Measurements from ENCODE around the gene BSDC1.
A peak's percentile ranks its signal among the peaks of the same experiment; 100 is the strongest.
"Not testable (repeated sequence)": the region's sequence is repeated elsewhere in the genome, so short reads cannot be mapped to it uniquely, and the experiment has no call there.

BSDC1 gene

DNA sequence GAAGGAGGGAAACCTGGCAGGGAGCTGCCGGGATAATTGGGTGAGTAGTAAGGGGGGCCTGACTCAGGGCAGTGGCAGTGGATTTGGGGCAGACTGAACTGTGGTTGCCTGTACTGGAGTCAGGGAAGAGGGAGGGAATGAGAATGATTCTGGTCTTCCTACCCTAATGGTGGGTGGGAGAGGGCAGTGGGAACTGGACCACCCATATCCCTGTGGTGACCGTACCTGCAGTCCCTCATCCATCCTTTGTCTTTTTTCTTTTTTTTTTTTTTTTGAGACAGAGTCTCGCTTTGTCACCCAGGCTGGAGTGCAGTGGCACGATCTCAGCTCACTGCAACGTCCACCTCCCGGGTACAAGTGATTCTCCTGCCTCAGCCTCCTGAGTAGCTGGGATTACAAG, 38.5 kb downstream of the BSDC1 start:
- not testable (repeated sequence) for DNase-seq

DNA sequence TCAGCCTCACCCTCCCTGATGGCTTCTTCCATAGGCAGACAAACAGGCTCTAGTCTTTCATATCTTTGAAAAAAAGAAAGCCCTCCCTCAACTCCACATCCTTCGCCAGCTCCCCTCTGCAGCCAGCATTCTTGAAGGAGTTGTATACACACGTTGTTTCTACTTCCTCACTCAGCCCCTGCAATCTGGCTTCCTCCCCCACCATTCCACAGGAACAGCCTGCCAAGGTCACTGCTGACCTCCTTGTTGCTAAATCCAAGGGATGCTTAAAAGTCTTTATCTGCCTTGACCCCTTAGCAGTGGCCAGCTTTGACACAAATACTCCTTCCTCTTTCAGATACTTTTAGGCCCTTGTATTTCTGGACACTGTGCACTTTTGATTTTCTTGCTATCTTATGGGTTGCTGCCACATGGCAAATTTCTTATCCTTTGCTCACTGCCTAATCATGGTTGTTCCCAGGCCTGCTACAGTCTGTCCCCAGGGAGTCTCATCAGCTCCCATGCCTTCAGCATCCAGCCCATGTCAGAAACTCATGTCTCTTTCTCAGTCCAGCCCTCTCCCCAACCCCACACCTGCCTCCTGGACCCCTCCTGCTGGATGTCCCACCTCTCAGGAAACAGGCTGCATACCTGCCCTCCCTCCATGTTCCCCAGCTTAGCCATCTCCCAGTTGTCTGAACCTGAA, 40.2 kb downstream of the BSDC1 start:
- no peak for DNase-seq

- DNase-seq, result no peak
Measured at GRCh38 chr1:32353431-32353830, 40.8 kb downstream of the BSDC1 start.

GRCh38 chr1:32352831-32353383, 41.3 kb downstream of the BSDC1 start:
- peak; percentile 34 for DNase-seq

DNA sequence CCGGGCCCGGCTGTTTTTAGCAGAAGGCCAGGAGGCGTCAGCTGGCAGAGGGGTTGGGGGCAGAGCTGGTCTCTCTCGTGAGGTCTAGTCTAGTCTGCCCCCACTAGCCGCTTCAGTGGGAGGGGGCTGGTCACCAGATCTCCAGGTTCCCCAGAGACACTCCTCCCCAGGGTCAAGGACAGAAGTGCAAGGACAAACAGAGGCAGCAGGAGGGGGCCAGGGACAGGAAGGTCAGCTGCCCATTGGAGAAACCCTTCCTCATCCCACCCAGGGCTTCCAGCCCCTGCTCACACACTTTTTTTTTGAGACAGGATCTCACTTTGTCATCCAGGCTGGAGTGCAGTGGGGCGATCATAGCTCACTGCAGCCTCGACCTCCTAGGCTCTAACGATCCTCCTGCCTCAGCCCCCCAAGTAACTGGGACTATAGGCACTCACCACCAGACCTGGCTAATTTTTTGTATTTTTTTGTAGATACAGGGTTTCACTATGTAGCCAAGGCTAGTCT, 41.9 kb downstream of the BSDC1 start:
- DNase-seq, result no peak

DNA sequence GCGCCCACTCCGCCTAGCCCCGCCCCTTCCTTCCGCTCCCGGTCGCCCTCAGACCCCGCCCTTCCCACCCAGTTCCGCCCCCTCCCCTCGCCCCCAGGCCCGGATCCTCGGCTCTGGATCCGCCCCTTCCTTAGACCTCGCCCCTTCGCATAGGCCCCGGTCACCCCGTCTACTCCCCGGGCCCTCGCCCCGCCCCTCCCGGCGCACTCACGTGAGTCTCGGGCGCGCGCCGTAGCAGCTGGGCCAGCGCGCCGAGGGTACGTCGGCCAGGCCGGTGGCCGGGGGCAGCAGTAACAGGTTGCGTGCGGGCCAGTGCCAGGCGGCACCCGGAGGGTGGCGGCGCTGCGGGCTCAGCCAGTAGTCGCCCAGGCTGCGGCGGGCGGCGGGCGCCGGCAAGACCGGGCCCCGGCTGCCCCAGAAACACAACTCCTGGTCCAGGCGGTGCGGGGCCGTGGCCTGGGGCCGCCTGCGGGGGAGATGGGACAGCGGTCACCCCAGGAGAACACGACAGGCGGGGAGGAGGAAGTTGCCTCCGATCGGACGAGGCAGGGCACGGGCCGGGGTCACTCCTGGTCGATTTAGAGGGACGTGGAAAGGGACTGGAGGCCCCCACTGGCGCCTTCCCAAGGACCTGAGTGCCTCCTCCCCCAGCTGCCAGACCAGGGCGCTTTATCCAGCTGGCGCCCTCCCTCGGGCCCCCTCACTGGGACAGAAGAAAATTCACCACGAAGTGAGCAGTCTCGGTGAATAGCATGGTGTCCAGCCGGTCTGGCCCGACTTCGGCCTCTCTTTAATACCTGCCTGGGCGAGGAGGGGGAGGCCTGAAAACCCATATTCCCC, 42.6 kb downstream of the BSDC1 start:
- peak; percentile 99 for DNase-seq

GRCh38 chr1:32350785-32351398, 43.3 kb downstream of the BSDC1 start:
- peak; percentile 93 for DNase-seq

DNA sequence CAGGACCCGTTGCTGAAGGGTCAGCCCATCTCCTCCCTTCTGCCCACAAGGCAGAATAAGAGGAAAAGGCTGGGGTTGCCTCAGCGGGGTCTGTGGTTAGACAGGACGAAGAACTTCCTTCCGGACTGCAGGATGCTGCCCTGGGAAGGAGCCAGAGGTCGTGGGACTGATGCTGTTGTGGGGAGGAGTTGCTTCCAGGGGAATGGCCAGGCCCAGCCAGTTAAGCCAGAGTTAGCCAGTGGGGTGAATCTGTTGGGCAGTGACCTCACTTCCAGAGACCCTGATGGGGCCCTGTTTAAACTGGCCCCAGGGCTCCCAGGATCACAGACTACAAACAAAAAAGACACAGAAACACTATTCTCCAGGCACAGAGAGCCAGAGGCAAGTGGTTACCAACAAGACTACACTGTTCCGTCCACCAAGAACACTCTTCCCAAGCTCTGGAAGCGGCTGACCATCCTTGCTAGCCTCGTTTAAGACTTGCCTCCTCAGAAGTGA, 45.0 kb downstream of the BSDC1 start:
- no peak for DNase-seq

DNA sequence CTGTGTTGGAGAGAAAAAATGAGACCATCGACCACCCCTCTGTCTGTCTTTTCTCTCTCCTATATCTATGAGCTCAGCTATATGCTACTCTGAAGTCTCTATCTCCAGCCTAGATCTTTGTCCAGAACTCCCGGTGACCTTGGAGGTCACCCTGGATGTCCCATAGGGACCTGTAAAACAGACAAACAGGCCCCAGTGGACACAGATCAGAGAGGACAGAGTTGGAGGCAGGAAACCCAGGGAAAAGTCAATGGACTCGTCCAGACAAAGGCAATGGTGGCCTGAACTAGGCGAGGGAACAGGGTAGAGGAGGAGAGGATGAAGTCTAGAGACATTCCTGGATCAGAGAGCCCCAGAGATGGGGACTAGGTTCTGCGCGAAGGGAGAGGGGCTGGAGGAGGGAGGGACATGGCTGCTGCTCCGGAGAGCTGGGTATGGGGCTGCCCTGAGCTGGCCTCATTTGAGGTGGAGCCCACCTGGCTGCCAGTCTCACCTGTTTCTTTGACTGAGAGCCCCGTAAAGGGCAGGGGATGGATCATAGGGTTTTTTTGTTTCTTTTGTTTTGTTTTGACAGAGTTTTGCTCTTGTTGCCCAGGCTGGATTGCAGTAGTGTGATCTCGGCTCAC, 47.6 kb downstream of the BSDC1 start:
- no peak for DNase-seq

- DNase-seq, result no peak
Measured at GRCh38 chr1:32345289-32345827, 48.9 kb downstream of the BSDC1 start.

- no peak for DNase-seq
Measured at GRCh38 chr1:32342704-32343103, 51.5 kb downstream of the BSDC1 start.

GRCh38 chr1:32341971-32342370, 52.3 kb downstream of the BSDC1 start:
- no peak for DNase-seq

DNA sequence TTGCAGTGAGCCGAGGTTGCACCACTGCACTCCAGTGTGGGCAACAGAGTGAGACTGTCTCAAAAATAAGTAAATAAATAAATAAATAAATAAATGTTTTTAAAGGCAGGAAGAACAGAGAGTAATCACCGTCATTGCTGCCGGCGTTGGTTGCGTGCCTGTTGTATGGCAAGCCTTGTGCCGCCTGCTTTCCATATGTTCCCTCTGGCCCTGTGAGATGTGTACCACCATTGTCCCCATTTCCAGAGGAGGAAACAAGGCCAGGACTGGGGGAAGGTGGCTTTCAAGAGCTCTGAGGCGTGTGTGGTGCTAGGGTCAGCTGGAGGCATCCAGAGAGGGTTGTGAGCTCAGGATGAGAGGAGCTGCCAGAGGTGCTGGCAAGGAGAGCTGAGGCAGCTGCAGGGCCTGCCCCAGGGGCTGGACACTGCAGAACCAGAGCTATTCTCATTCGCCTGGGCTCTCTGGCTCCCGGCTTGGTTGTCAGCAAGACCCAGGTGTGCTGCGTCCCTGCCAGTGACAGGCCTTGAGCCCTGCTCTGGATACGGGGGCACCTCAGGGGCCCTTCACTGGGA, 53.0 kb downstream of the BSDC1 start:
- no peak for DNase-seq

DNA sequence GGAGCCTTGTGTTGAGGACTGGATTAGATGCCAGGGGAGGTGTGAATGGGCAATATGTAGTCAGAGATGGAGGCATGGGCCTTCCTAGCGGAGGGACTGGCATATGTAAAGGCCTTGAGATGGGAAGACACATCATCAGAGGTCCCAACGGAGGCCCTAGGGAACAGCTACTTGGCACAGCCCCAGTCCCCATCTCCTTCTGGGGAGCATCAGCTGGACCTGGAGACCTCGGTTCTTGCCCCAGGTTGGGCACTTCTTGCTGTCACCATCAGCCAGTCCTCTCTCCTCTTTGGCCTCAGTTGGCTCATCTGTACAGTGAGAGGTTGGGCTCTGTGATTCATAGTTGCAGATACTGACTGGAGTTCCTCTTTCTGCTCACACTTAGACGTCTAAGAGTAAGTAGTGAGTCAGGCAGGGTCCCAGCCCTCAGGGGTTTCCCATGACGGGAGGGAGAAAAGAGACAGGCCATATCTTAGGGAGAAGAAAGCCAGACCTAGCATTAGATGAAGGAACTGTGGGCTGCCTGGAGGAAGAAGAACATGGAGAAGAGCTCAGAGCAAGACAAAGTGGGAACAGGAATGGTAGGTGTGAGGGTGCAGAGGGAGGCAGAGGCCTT, 54.8 kb downstream of the BSDC1 start:
- no peak for DNase-seq

- DNase-seq, result no peak
Measured at GRCh38 chr1:32338637-32339145, 55.5 kb downstream of the BSDC1 start.

DNA sequence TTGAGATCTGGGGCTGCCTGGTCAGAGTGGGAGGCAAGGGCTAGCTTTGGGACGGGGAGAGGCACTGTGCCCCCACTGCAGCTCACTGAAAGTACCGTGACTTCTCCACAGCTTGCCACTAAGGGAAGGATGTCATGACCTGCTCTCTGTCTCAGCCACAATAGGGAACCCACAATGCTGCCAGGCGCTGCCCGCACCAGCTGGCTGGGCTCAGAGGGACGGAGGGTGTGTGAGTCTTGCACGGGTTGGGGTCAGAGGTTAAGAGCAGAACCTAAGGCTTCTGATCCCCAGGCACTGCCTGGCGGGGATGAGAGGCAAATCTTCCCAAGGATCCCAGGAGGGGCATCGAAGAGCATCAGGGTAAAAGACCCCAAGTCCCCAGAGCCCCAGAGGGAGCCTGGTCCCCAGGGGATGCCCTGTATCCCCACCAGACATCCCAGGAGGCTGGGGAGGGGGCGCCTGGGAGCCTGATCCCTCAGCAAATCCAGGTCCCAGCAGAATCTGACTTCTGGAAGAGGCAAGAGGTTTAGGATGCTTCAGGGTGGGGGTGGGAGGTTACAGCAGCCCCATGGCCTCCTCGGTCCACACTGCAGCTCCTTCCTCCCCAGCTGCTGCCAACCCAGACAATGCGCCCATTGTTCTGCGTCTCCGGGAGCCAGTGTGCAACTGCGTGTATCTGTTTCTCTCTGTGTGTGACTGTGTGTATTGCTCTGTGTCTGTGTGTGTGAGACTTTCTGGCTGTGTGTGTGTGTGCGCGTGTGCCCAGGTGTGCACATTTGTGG, 56.2 kb downstream of the BSDC1 start:
- no peak for DNase-seq

GRCh38 chr1:32336963-32337675, 57.1 kb downstream of the BSDC1 start:
- peak; percentile 36 for DNase-seq

- DNase-seq, result no peak
Measured at GRCh38 chr1:32336591-32336932, 57.7 kb downstream of the BSDC1 start.

DNA sequence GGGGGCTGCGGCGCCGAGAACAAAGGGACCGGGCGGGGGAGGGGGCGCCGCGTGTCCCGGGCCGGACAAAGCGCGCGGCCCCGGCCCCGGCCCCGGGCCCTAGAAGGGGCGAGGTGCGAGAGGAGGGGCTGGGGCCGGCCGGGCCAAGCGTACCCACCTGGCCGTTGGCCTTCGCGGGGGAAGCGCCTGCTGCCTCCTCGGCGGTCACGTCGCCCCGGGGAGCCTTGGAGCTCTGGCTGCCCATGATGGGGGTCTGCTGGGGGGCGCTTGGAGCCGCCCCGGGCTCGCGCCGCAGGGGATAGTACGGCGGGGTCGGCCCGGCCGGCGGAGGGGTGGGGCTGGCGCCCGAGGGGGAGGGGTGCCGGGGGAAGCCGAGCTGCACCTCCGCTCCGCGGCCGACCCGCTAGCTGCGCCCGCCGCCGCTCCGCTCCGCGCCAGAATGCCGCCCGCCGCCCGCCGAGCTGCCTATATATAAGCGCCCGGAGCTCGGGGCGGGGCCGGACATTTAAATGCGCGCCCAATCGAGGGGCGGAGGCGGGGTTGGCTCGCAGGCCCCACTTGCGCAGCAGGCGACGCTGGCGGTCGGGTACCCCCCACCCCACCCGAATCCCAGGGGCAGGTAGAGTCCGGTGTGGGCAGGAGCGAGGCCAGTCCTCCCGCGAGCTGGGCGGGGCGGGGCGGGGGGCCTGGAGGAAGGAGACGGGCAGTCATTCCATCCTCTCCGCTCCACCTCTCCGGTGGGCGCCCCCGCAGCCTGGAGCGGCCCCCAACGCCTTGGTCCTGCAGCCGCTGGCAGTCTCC, 58.3 kb downstream of the BSDC1 start, which contains the start of gene MARCKSL1:
MARCKSL1 (minus strand) TSS at position 444 of the 801 bp plus-strand sequence; CDS start at position 244, 200 bp downstream.
- DNase-seq, result peak; percentile 86

Data from DMS53 (cell line).